Activated CD4-positive, CD25-positive, alpha-beta regulatory T cell treated with anti-CD3 and anti-CD28 coated beads, Interleukin-2, amount 50 U/mL, for 72 hours (primary cell): ENCODE measurements around the gene CHPF2.
A peak's percentile ranks its signal among the peaks of the same experiment; 100 is the strongest.

Experiments used
- DNase-seq: peaks from one replicate; pipeline ENCODE4 v3.0.0; 2021

CHPF2 gene

GRCh38 chr7:151271699-151272355 is 39.5 kb downstream of the CHPF2 start:
- no peak for DNase-seq

GRCh38 chr7:151272405-151272804 is 40.1 kb downstream of the CHPF2 start:
- DNase-seq, result no peak

GRCh38 chr7:151272877-151273276 is 40.6 kb downstream of the CHPF2 start:
- no peak for DNase-seq

- no peak for DNase-seq
These were observed 41.5 kb downstream of the CHPF2 start for GRCh38 chr7:151273651-151274390.

- no peak for DNase-seq
These were observed 42.1 kb downstream of the CHPF2 start for GRCh38 chr7:151274396-151274795.

- no peak for DNase-seq
These were observed 42.9 kb downstream of the CHPF2 start for GRCh38 chr7:151274936-151275812.

GRCh38 chr7:151275813-151276577 is 43.7 kb downstream of the CHPF2 start:
- DNase-seq, result no peak

- peak; percentile 54 for DNase-seq
These were observed 44.6 kb downstream of the CHPF2 start for GRCh38 chr7:151276666-151277590.

GRCh38 chr7:151277631-151278030 is 45.3 kb downstream of the CHPF2 start:
- DNase-seq, result no peak

- DNase-seq, result no peak
These were observed 46.7 kb downstream of the CHPF2 start for GRCh38 chr7:151278949-151279348.

- no peak for DNase-seq
These were observed 47.6 kb downstream of the CHPF2 start for GRCh38 chr7:151279868-151280267.

GRCh38 chr7:151280388-151281019 is 48.2 kb downstream of the CHPF2 start:
- no peak for DNase-seq

GRCh38 chr7:151281686-151282085 is 49.4 kb downstream of the CHPF2 start:
- no peak for DNase-seq

GRCh38 chr7:151282111-151282510 is 49.8 kb downstream of the CHPF2 start:
- DNase-seq, result no peak

GRCh38 chr7:151283302-151283701 is 51.0 kb downstream of the CHPF2 start:
- DNase-seq, result no peak

GRCh38 chr7:151286148-151286547 is 53.9 kb downstream of the CHPF2 start:
- no peak for DNase-seq
